Nephron (organoid): ENCODE measurements around the gene RAPGEF6.
A peak's percentile ranks its signal among the peaks of the same experiment; 100 is the strongest.
"Not testable (repeated sequence)": the region's sequence is repeated elsewhere in the genome, so short reads cannot be mapped to it uniquely, and the experiment has no call there.

Source experiments
- H3K27ac Mint-ChIP-seq, 3 experiments: 2 replicates each; pipeline ENCODE4 v1.8.0; 2020; ENCODE audit warnings: mixed read lengths in 3 of 3, mild to moderate bottlenecking in 2 of 3, moderate library complexity in 1 of 3
- H3K27me3 Mint-ChIP-seq: 2 replicates; pipeline ENCODE4 v1.8.0; 2021; ENCODE audit warnings: low read depth, mild to moderate bottlenecking, moderate library complexity, mixed read lengths
- H3K36me3 Mint-ChIP-seq: 2 replicates; pipeline ENCODE4 v1.8.0; 2020; ENCODE audit warnings: low read depth, mixed read lengths
- H3K4me1 Mint-ChIP-seq: 2 replicates; pipeline ENCODE4 v1.8.0; 2020; ENCODE audit warnings: mixed read lengths
- H3K4me3 Mint-ChIP-seq, 3 experiments: 2 replicates each; pipeline ENCODE4 v1.8.0; 2020; ENCODE audit warnings: mild to moderate bottlenecking in 3 of 3, mixed read lengths in 3 of 3, moderate library complexity in 2 of 3
- H3K9me3 Mint-ChIP-seq: 2 replicates; pipeline ENCODE4 v1.8.0; 2020; ENCODE audit warnings: mixed read lengths
- TF ChIP-seq, protein P1 (sequence below), 3 experiments: fragments of 200-600 bp; sonication (generic); IDR thresholded peaks; one replicate each; pipeline ENCODE4 v1.5.0; 2021; ENCODE audit warnings: antibody characterized with exemption in 3 of 3; ENCODE audit not compliant: unreplicated experiment in 3 of 3

The RAPGEF6 gene

DNA sequence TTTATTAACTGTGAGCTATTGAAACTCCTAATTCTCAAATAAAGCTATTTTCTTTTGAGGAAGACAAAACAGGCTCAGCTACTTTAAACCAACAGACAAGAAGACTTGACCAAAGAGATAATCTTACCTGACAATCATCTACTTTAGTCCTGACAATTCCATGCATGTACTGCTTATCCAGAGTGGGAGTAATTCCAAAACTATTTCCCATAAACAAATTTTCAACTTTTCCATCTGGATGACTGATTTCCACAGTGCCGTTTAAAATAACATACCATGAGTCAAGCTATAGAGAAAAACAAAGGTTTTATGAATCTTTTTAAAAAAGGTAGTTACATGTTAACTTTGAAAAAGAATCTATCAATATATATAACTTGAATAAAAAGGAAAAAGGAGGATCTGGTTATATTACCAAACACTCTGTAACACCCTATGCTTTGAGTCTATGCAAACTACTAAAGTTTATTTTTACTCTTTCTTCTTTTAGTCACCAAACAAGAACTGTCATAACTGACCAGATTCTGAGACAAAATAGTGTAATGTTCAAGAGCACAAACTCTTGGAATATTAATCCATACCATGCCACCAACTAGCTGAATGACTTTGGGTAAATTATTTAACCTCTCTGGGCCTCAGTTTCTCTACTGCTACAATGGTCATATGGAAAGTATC, 129.7 kb downstream of the RAPGEF6 start:
- Mint-ChIP-seq H3K27me3 (no peaks in the 10 kb centered on the region), H3K27ac (peak overlapping the region in 1 of 3 experiments; percentile 60), H3K4me3 (no peak overlapping the region), H3K9me3 (no peaks in the 10 kb centered on the region), H3K36me3 (peaks cover 34% of the 10 kb centered on the region), H3K4me1 (no peaks in the 10 kb centered on the region)
- TF ChIP-seq, protein P1, sequence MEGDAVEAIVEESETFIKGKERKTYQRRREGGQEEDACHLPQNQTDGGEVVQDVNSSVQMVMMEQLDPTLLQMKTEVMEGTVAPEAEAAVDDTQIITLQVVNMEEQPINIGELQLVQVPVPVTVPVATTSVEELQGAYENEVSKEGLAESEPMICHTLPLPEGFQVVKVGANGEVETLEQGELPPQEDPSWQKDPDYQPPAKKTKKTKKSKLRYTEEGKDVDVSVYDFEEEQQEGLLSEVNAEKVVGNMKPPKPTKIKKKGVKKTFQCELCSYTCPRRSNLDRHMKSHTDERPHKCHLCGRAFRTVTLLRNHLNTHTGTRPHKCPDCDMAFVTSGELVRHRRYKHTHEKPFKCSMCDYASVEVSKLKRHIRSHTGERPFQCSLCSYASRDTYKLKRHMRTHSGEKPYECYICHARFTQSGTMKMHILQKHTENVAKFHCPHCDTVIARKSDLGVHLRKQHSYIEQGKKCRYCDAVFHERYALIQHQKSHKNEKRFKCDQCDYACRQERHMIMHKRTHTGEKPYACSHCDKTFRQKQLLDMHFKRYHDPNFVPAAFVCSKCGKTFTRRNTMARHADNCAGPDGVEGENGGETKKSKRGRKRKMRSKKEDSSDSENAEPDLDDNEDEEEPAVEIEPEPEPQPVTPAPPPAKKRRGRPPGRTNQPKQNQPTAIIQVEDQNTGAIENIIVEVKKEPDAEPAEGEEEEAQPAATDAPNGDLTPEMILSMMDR (IDR thresholded peaks at IDR 0.05; ENCODE audit: unreplicated experiment in 3 of 3), result no peak

- H3K27ac Mint-ChIP-seq, result no peak overlapping the region
- TF ChIP-seq, protein P1 (IDR thresholded peaks at IDR 0.05; ENCODE audit: unreplicated experiment in 3 of 3), result no peak
- peaks cover 53% of the 10 kb centered on the region for H3K36me3 Mint-ChIP-seq
- no peak overlapping the region for H3K4me3 Mint-ChIP-seq
- H3K4me1 Mint-ChIP-seq, result peaks cover 6% of the 10 kb centered on the region
- H3K27me3 Mint-ChIP-seq, result no peaks in the 10 kb centered on the region
- no peaks in the 10 kb centered on the region for H3K9me3 Mint-ChIP-seq
Observed at GRCh38 chr5:131496400-131496713, 138.7 kb downstream of the RAPGEF6 start.

DNA sequence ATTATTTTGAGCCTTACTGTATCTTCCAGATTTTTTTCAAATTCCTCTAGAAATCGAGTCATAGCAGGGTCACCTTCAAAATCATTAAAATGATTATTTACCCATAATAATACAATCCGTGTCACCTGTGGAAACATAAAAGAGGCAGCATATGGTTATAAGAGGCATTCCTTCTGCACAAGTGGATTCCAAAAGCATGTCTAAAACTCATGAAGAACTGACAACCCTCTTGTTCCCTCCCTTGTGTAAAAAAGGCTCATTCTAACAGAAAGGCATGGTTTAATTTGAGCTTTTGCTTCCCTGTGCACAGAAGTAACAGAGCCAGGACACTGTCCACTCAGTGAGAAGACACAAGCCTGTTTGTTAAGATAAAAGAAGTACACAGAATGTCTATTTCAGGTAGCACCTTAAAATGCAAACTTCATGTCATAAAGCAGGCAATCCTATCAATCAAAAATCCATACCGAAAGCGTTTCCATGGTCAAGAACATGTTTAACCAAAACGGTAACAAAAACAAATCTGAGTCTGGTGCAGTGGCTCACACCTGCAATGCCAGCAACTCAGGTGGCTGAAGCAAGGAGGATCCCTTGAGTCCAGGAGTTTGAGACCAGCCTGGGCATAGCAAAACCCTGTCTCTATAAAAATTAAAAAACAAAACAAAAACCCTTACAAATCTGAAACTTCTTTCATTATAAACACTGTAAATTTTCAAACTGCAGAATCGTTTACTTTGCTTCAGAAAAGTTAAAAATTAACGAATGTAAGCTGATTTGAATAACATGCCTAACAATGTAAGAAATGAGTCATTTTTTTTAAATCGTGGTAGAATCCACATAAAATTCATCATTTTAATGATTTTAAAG, 139.3 kb downstream of the RAPGEF6 start:
- TF ChIP-seq, protein P1 (IDR thresholded peaks at IDR 0.05; ENCODE audit: unreplicated experiment in 3 of 3), result no peak

DNA sequence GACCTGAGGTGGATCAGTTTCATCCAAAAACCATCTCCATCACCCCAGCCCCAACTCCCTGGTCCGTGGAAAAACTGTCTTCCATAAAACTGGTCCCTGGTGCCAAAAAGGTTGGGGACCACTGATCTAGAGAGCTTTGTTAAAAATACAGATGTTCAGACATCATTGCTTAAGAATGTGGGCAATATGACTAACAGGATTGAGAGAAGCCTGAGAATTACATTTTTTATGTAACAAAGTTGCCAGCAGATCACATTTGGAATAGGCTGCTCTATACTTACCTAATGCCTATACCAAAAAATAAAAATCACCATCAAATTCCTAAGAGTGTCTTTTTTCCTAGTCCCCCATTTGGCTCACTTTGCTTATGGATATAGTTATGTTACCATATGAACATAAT, 143.3 kb downstream of the RAPGEF6 start:
- no peaks in the 10 kb centered on the region for H3K4me1 Mint-ChIP-seq
- TF ChIP-seq, protein P1 (IDR thresholded peaks at IDR 0.05; ENCODE audit: unreplicated experiment in 3 of 3), result no peak
- H3K9me3 Mint-ChIP-seq, result no peaks in the 10 kb centered on the region
- no peaks in the 10 kb centered on the region for H3K27me3 Mint-ChIP-seq
- H3K36me3 Mint-ChIP-seq, result peaks cover 63% of the 10 kb centered on the region
- no peak overlapping the region for H3K27ac Mint-ChIP-seq
- H3K4me3 Mint-ChIP-seq, result no peak overlapping the region

More for the DNA sequence above, 139.3 kb downstream of the RAPGEF6 start:
- Mint-ChIP-seq H3K36me3 (peaks cover 54% of the 10 kb centered on the region), H3K4me1 (peaks cover 6% of the 10 kb centered on the region), H3K27ac (peak overlapping the region in 2 of 3 experiments; percentile 33 to 62), H3K9me3 (no peaks in the 10 kb centered on the region), H3K4me3 (no peak overlapping the region), H3K27me3 (no peaks in the 10 kb centered on the region)

- Mint-ChIP-seq H3K27ac (no peak overlapping the region), H3K4me1 (no peaks in the 10 kb centered on the region), H3K4me3 (no peak overlapping the region), H3K9me3 (no peaks in the 10 kb centered on the region), H3K27me3 (no peaks in the 10 kb centered on the region), H3K36me3 (peaks cover 52% of the 10 kb centered on the region)
- TF ChIP-seq, protein P1 (IDR thresholded peaks at IDR 0.05; ENCODE audit: unreplicated experiment in 3 of 3), result no peak
Observed at GRCh38 chr5:131488463-131488862, 146.6 kb downstream of the RAPGEF6 start.

DNA sequence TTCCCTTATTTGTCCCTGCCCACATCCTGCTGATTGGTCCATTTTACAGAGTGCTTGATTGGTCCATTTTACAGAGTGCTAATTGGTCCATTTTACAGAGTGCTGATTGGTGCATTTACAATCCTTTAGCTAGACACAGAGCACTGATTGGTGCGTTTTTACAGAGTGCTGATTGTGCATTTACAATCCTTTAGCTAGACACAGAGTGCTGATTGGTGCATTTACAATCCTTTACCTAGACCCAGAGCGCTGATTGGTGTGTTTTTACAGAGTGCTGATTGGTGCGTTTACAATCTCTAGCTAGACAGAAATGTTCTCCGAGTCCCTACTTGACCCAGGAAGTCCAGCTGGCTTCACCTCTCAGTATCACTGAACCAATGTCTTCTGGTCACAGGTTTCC, 147.7 kb downstream of the RAPGEF6 start:
- H3K4me1 Mint-ChIP-seq, H3K27me3 Mint-ChIP-seq: not testable (repeated sequence)

More for the DNA sequence above, 147.7 kb downstream of the RAPGEF6 start:
- H3K36me3 Mint-ChIP-seq, result peaks cover 56% of the 10 kb centered on the region
- not testable (repeated sequence) for H3K27ac Mint-ChIP-seq, H3K4me3 Mint-ChIP-seq, H3K9me3 Mint-ChIP-seq
